HUES48 (cell line): Measurements from ENCODE around the gene TOR1A.
A peak's percentile ranks its signal among the peaks of the same experiment; 100 is the strongest.

Experiments used
- H3K27ac ChIP-seq: one replicate; pipeline ENCODE4 v1.7.0; 2013; ENCODE audit warnings: low read depth, low read length, inconsistent platforms
- H3K27me3 ChIP-seq: 2 replicates; pipeline ENCODE4 v1.6.1; 2013; ENCODE audit warnings: mild to moderate bottlenecking, low read length; ENCODE audit not compliant: control insufficient read depth, insufficient read depth
- H3K36me3 ChIP-seq: 2 replicates; pipeline ENCODE4 v1.6.1; 2013; ENCODE audit warnings: low read length; ENCODE audit not compliant: control insufficient read depth, insufficient read depth
- H3K4me1 ChIP-seq: 2 replicates; pipeline ENCODE4 v1.6.1; 2013; ENCODE audit warnings: mild to moderate bottlenecking, low read length; ENCODE audit not compliant: control insufficient read depth, insufficient read depth
- H3K4me3 ChIP-seq: 2 replicates; pipeline ENCODE4 v1.5.1; 2013; ENCODE audit warnings: mild to moderate bottlenecking, low read depth, low read length
- H3K9ac ChIP-seq: 2 replicates; pipeline ENCODE4 v1.6.1; 2013; ENCODE audit warnings: mild to moderate bottlenecking, low read depth, low read length, moderate library complexity
- H3K9me3 ChIP-seq: 2 replicates; pipeline ENCODE4 v1.6.1; 2013; ENCODE audit warnings: low read length; ENCODE audit not compliant: control insufficient read depth, insufficient read depth

The TOR1A gene

GRCh38 chr9:129823935-129824601 is at the start of gene TOR1A:
Gene TOR1A, minus strand, starts transcription at chr9:129824136. Its CDS starts 51 bp downstream, at chr9:129824085.
- H3K27ac ChIP-seq, result peak within 1 kb of the TSS; percentile 91
- no peaks in the 10 kb centered on the region for H3K9me3 ChIP-seq
- H3K36me3 ChIP-seq, result peaks cover 52% of the 10 kb centered on the region
- H3K27me3 ChIP-seq, result no peaks in the 10 kb centered on the region
- H3K9ac ChIP-seq, result peak within 1 kb of the TSS; percentile 62; the same call in 1 of the 2 replicates
- no peaks in the 10 kb centered on the region for H3K4me1 ChIP-seq
- peak within 1 kb of the TSS; percentile 74 for H3K4me3 ChIP-seq

- H3K36me3 ChIP-seq, result peaks cover 24% of the 10 kb centered on the region
- no peaks in the 10 kb centered on the region for H3K9me3 ChIP-seq
- H3K9ac ChIP-seq, result no peak overlapping the region
- no peak overlapping the region for H3K27ac ChIP-seq
- H3K4me1 ChIP-seq, result no peaks in the 10 kb centered on the region
- no peaks in the 10 kb centered on the region for H3K27me3 ChIP-seq
- H3K4me3 ChIP-seq, result no peak overlapping the region
Measured at GRCh38 chr9:129871046-129871445, 47.1 kb upstream of the TOR1A start.

- Histone ChIP-seq H3K36me3 (peaks cover 19% of the 10 kb centered on the region), H3K9me3 (no peaks in the 10 kb centered on the region), H3K9ac (no peak overlapping the region), H3K4me3 (no peak overlapping the region), H3K27ac (no peak overlapping the region), H3K4me1 (no peaks in the 10 kb centered on the region), H3K27me3 (no peaks in the 10 kb centered on the region)
Measured at GRCh38 chr9:129869585-129870501, 45.9 kb upstream of the TOR1A start.

- Histone ChIP-seq H3K9me3 (no peaks in the 10 kb centered on the region), H3K9ac (no peak overlapping the region), H3K36me3 (peaks cover 11% of the 10 kb centered on the region), H3K4me1 (no peaks in the 10 kb centered on the region), H3K27me3 (no peaks in the 10 kb centered on the region), H3K4me3 (no peak overlapping the region), H3K27ac (no peak overlapping the region)
Measured at GRCh38 chr9:129868872-129869486, 45.0 kb upstream of the TOR1A start.

GRCh38 chr9:129868023-129868871 is 44.3 kb upstream of the TOR1A start:
- Histone ChIP-seq H3K4me1 (no peaks in the 10 kb centered on the region), H3K4me3 (no peak overlapping the region), H3K27me3 (no peaks in the 10 kb centered on the region), H3K9me3 (no peaks in the 10 kb centered on the region), H3K27ac (no peak overlapping the region), H3K36me3 (peaks cover 14% of the 10 kb centered on the region), H3K9ac (no peak overlapping the region)

GRCh38 chr9:129867136-129868022 is 43.4 kb upstream of the TOR1A start:
- H3K36me3 ChIP-seq, result peaks cover 16% of the 10 kb centered on the region
- no peaks in the 10 kb centered on the region for H3K27me3 ChIP-seq
- no peak overlapping the region for H3K4me3 ChIP-seq
- H3K9me3 ChIP-seq, result no peaks in the 10 kb centered on the region
- H3K9ac ChIP-seq, result no peak overlapping the region
- no peaks in the 10 kb centered on the region for H3K4me1 ChIP-seq
- H3K27ac ChIP-seq, result no peak overlapping the region

GRCh38 chr9:129866394-129867135 is 42.6 kb upstream of the TOR1A start:
- Histone ChIP-seq H3K4me1 (no peaks in the 10 kb centered on the region), H3K4me3 (no peak overlapping the region), H3K9me3 (no peaks in the 10 kb centered on the region), H3K27me3 (no peaks in the 10 kb centered on the region), H3K9ac (no peak overlapping the region), H3K36me3 (peaks cover 22% of the 10 kb centered on the region), H3K27ac (no peak overlapping the region)

- H3K9me3 ChIP-seq, result no peaks in the 10 kb centered on the region
- H3K27ac ChIP-seq, result no peak overlapping the region
- H3K9ac ChIP-seq, result no peak overlapping the region
- no peaks in the 10 kb centered on the region for H3K27me3 ChIP-seq
- H3K4me1 ChIP-seq, result no peaks in the 10 kb centered on the region
- H3K4me3 ChIP-seq, result no peak overlapping the region
- peaks cover 29% of the 10 kb centered on the region for H3K36me3 ChIP-seq
Measured at GRCh38 chr9:129865668-129866320, 41.9 kb upstream of the TOR1A start.

GRCh38 chr9:129864991-129865647 is 41.2 kb upstream of the TOR1A start:
- H3K36me3 ChIP-seq, result peaks cover 29% of the 10 kb centered on the region
- no peaks in the 10 kb centered on the region for H3K4me1 ChIP-seq
- H3K27ac ChIP-seq, result no peak overlapping the region
- no peaks in the 10 kb centered on the region for H3K9me3 ChIP-seq
- H3K4me3 ChIP-seq, result no peak overlapping the region
- no peaks in the 10 kb centered on the region for H3K27me3 ChIP-seq
- H3K9ac ChIP-seq, result no peak overlapping the region
